Mucosa of descending colon (tissue), 3 donors: ENCODE data around the gene HOXA9. TPM values are rescaled to one million over a fixed set of nuclear protein-coding genes. Genes with fewer than 3 reads are reported as not detected.

Experiments
- ATAC-seq: fragments of 200-7000 bp; cut with Tn5 transposase; one replicate; pipeline ENCODE4 v1.9.1; 2020; ENCODE audit warnings: mild to moderate bottlenecking, moderate library complexity
- DNase-seq, 3 donors: peaks; one replicate each; pipeline ENCODE4 v3.0.0-alpha.2; 2020
- H3K36me3 ChIP-seq: fragments of 200-600 bp; one replicate; pipeline ENCODE4 v1.8.0; 2021; ENCODE audit warnings: low read depth, mild to moderate bottlenecking
- H3K4me1 ChIP-seq: fragments of 200-600 bp; one replicate; pipeline ENCODE4 v1.8.0; 2021; ENCODE audit warnings: low read depth, mild to moderate bottlenecking
- H3K4me3 ChIP-seq: fragments of 200-600 bp; one replicate; pipeline ENCODE4 v1.8.0; 2021; ENCODE audit warnings: mild to moderate bottlenecking
- H3K9me3 ChIP-seq: fragments of 200-600 bp; one replicate; pipeline ENCODE4 v1.8.0; 2021; ENCODE audit warnings: mild to moderate bottlenecking
- CTCF ChIP-seq: fragments of 200-600 bp; IDR thresholded peaks from one replicate; pipeline ENCODE4 v1.8.0; 2022; ENCODE audit warnings: antibody characterized with exemption, mild to moderate bottlenecking
- intact Hi-C, 2 donors: fragments of 100-400 bp; cut with DNase I in 1 of 2; cut with micrococcal nuclease in 1 of 2; formaldehyde crosslinking; loops; one replicate each; pipeline versions ENCODE4 v1.11.0 to v1.11.1; 2022; cut with DNase I, micrococcal nuclease
- total RNA-seq, 3 donors: library from RNA; stranded (reverse); fragmentation: NEBNext Ultra II Directional in 2 of 3; extraction: Animal tissue kit (Norgen Biotek cat#: 25700) in 2 of 3; gene quantifications; one replicate each; pipeline versions ENCODE4 v1.2.1 to v1.2.4, GENCODE V29; 2021 to 2023
- donor health status: DM: no; HTN: no; CAD: no; lungs with moderate emphysema.
- donor health status: DM: no; HTN: no; CAD: no.
- donor health status: DM: no; HTN: yes; CAD: no.

Gene HOXA9
- total RNA-seq, 3 donors from 2014 or later, result 22.0 to 27.9 (median 25.0) TPM

GRCh38 chr7:27134392-27134791 lies 30.9 kb downstream of the HOXA9 start:
- DNase-seq (peak in 1 of 3 donors; percentile 46), ATAC-seq (no peak)
- TF ChIP-seq CTCF, result no peak
- H3K4me3 ChIP-seq, result no peak overlapping the region
- intact Hi-C loops, result no loop called here
- no peaks in the 10 kb centered on the region for H3K36me3 ChIP-seq
- H3K9me3 ChIP-seq, result no peaks in the 10 kb centered on the region
- peaks cover 54% of the 10 kb centered on the region for H3K4me1 ChIP-seq

DNA sequence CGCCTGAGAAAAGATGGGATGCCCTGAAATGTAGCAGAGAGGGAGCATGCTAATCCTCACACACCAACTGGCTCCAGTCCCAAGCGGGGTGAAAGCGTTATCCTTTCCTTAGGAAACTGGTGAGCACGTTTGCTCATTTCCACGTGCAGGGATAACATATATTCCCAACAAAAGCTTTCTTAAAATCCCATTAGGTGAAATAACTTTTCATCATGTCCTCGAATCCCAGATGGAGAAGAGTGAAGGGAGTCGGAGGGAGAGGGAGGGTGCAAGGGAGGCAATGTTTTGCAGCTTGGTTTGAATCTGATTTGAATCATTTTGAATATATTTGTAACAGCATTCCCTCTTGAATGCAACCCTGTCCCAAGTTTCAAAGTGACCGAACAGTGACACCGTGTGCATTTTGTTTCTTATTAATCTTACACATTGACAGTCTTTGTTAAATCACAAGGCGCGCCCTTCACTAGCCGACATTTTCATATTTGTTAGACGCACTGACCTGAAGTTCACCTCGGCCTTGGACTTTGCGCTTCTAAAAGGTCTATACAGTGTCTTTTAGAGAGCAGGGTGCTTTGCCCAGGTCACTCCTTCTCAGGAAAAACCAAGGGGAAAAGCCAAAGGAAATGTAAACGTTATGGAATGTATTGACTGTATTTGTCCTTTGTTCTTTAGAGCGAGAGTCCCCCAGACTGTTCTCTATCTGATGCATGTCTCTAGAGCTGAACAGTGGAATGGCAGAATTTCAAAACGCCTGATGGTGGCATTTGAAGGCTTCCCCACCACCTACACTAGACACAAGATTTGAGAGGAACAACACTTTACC lies 31.7 kb downstream of the HOXA9 start:
- intact Hi-C loops, result no loop called here
- peaks cover 54% of the 10 kb centered on the region for H3K4me1 ChIP-seq
- H3K9me3 ChIP-seq, result no peaks in the 10 kb centered on the region
- no peak for TF ChIP-seq CTCF
- DNase-seq (peak in 2 of 3 donors; percentile 39 to 68), ATAC-seq (no peak)
- H3K36me3 ChIP-seq, result no peaks in the 10 kb centered on the region
- no peak overlapping the region for H3K4me3 ChIP-seq

- H3K36me3 ChIP-seq, result no peaks in the 10 kb centered on the region
- peak in 1 of 3 donors; percentile 4 for DNase-seq
- intact Hi-C loops, result no loop called here
- no peaks in the 10 kb centered on the region for H3K9me3 ChIP-seq
- no peak for TF ChIP-seq CTCF
- no peak for ATAC-seq
- H3K4me1 ChIP-seq, result peaks cover 54% of the 10 kb centered on the region
- no peak overlapping the region for H3K4me3 ChIP-seq
Observed at GRCh38 chr7:27132978-27133377, 32.4 kb downstream of the HOXA9 start.

DNA sequence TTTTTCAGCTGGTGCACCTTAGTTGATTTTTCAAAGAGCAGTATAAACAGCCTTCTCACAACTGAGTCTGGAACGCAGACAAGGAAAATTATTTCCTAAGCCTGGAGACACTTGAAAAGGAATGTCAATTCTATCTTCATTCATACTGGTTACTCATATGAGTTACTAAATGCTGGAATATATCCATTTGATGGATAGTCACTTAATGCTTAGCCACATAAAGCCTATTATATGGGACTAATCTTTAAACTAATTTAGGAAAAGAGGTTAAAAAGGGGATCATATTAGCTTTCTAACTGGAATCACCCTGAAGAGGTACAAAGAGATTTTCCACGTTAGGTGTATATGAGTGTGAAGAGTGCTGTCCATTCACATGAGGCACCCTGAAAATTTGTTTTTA lies 33.1 kb downstream of the HOXA9 start:
- no peak for DNase-seq
- Histone ChIP-seq H3K4me1 (peaks cover 57% of the 10 kb centered on the region), H3K9me3 (no peaks in the 10 kb centered on the region), H3K36me3 (no peaks in the 10 kb centered on the region), H3K4me3 (no peak overlapping the region)
- no peak for ATAC-seq
- intact Hi-C loops, result no loop called here
- no peak for TF ChIP-seq CTCF

DNA sequence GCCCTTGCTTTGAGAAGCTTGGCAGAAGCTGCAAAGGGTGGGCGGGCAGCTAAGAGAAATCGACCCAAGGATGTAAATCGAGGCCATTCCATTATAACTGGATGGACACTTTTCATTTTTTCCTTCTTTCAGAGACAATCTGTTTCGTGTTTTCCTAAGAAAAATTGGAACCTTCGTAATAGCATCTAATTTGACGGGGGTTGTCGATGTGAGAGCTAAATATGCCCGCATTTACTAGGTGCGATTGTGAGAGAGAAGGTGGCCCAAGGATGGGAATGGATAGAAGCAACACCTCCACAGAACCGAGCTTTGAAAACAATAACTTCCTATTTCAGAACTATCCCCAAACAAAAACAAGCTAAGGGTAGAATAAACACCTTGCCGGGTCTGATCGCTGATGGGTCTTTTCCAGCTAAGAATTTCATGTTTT lies 33.9 kb downstream of the HOXA9 start:
- intact Hi-C loops, result no loop called here
- no peak for ATAC-seq
- peaks cover 56% of the 10 kb centered on the region for H3K4me1 ChIP-seq

More for the DNA sequence above, 33.9 kb downstream of the HOXA9 start:
- no peak for TF ChIP-seq CTCF
- DNase-seq, result peak in 1 of 3 donors; percentile 4
- no peaks in the 10 kb centered on the region for H3K36me3 ChIP-seq
- no peaks in the 10 kb centered on the region for H3K9me3 ChIP-seq
- peak overlapping the region; percentile 15 for H3K4me3 ChIP-seq
